GM12878 (cell line): Measurements from ENCODE around the gene CCDC187. TPM values are rescaled to one million over a fixed set of nuclear protein-coding genes. Genes with fewer than 3 reads are reported as not detected.

ENCODE experiments used
- ATAC-seq: fragments of 200-7000 bp; cut with Tn5 transposase; 3 replicates; pipeline ENCODE4 v1.9.1; 2020; ENCODE audit warnings: mild to moderate bottlenecking, moderate library complexity
- BruUV-seq: library from RNA; stranded (reverse); fragments of 400-500 nt; replicated peaks from 2 replicates; lab custom pipeline; 2021; lab: Mats Ljungman, UMichigan
- CTCF ChIA-PET: fragments of 300-600 bp; sonication (Branson Sonifier 250); formaldehyde crosslinking; extraction: SDS; loops from one replicate; lab custom pipeline; 2021; ENCODE audit warnings: inconsistent platforms; lab: Yijun Ruan, JAX
- POLR2A ChIA-PET: fragments of 350-600 bp; formaldehyde crosslinking; extraction: SDS; loops from one replicate; lab custom pipeline; 2021; ENCODE audit warnings: inconsistent platforms; lab: Charles Lee
- RAD21 ChIA-PET: fragments of 300-600 bp; sonication (Branson Sonifier 250); formaldehyde crosslinking; loops from one replicate; lab custom pipeline; 2023; ENCODE audit warnings: antibody characterized with exemption; ENCODE audit not compliant: unreplicated experiment; lab: Charles Lee
- SMC1A ChIA-PET: fragments of 300-600 bp; sonication (Branson Sonifier 250); formaldehyde crosslinking; loops from one replicate; lab custom pipeline; 2023; ENCODE audit not compliant: unreplicated experiment, uncharacterized antibody; lab: Charles Lee
- DNase-seq: peaks from one replicate; pipeline ENCODE4 v3.0.0-alpha.2; 2011; ENCODE audit warnings: low read depth, low spot score
- FAIRE-seq: peaks from 3 replicates; lab custom pipeline; 2011; peaks lifted over from hg19 to GRCh38; lab: Jason Lieb, UNC
- H2AFZ ChIP-seq: 2 replicates; pipeline ENCODE4 v1.6.0; 2011; ENCODE audit warnings: low read depth, low read length, control low read depth; ENCODE audit not compliant: control insufficient read depth
- H3K27ac ChIP-seq: 2 replicates; pipeline ENCODE4 v1.5.1; 2011; ENCODE audit warnings: control low read depth; ENCODE audit not compliant: control insufficient read depth, insufficient read depth
- H3K27me3 ChIP-seq, 2 experiments: replicated peaks in 1 of 2; 2 replicates each; pipeline versions ENCODE4 v1.6.0 to v1.6.1; 2011; ENCODE audit warnings: low read length in 1 of 2; ENCODE audit not compliant: control insufficient read depth in 2 of 2, insufficient read depth in 2 of 2
- H3K36me3 ChIP-seq, 2 experiments: 2 replicates each; pipeline ENCODE4 v1.5.1; 2011; ENCODE audit warnings: low read length in 1 of 2; ENCODE audit not compliant: control insufficient read depth in 2 of 2, insufficient read depth in 2 of 2
- H3K4me1 ChIP-seq: 2 replicates; pipeline ENCODE4 v1.6.1; 2011; ENCODE audit warnings: mild to moderate bottlenecking, low read length, moderate library complexity, mixed read lengths; ENCODE audit not compliant: control insufficient read depth, insufficient read depth
- H3K4me2 ChIP-seq: 2 replicates; pipeline ENCODE4 v1.6.0; 2011; ENCODE audit warnings: control low read depth; ENCODE audit not compliant: control insufficient read depth, insufficient read depth
- H3K4me3 ChIP-seq: fragments of 200-600 bp; sonication (generic); 2 replicates; pipeline ENCODE4 v1.5.1; 2016
- H3K79me2 ChIP-seq: 2 replicates; pipeline ENCODE4 v1.6.0; 2011; ENCODE audit warnings: low read length; ENCODE audit not compliant: control insufficient read depth, insufficient read depth
- H3K9ac ChIP-seq: 2 replicates; pipeline ENCODE4 v1.8.0; 2011; ENCODE audit warnings: low read length, control low read depth, mixed read lengths; ENCODE audit not compliant: control insufficient read depth, insufficient read depth
- H3K9me3 ChIP-seq: replicated peaks from 3 replicates; pipeline ENCODE4 v1.5.1; 2011; ENCODE audit warnings: mild to moderate bottlenecking, low read length; ENCODE audit not compliant: control insufficient read depth, insufficient read depth
- H4K20me1 ChIP-seq: 2 replicates; pipeline ENCODE4 v1.6.0; 2011; ENCODE audit not compliant: control insufficient read depth, insufficient read depth
- ASH2L ChIP-seq: fragments of 300-600, 200-600 bp; sonication (generic); IDR thresholded peaks from 2 replicates; pipeline ENCODE4 v1.6.1; 2017; ENCODE audit warnings: low read depth, mild to moderate bottlenecking, borderline replicate concordance
- BCL11A ChIP-seq: IDR thresholded peaks from 2 replicates; pipeline ENCODE4 v1.6.1; 2011; ENCODE audit warnings: low read depth, low read length
- CBX5 ChIP-seq: sonication (generic); IDR thresholded peaks from 2 replicates; pipeline ENCODE4 v1.6.1; 2016; ENCODE audit warnings: low read depth, moderate library complexity, mild to moderate bottlenecking, inconsistent platforms
- ESRRA ChIP-seq: IDR thresholded peaks from 2 replicates; pipeline ENCODE4 v1.6.1; 2012; ENCODE audit warnings: mild to moderate bottlenecking, low read length, improper control_type of control experiment
- ETV6 ChIP-seq, 2 experiments: fragments of 450-650 bp in 1 of 2; IDR thresholded peaks in 1 of 2; conservative IDR thresholded peaks in 1 of 2; 2 replicates each; pipeline ENCODE4 v1.6.1; 2014; ENCODE audit warnings: antibody characterized with exemption in 1 of 2, borderline replicate concordance in 1 of 2, low read depth in 1 of 2, mild to moderate bottlenecking in 1 of 2, moderate library complexity in 1 of 2
- FOXM1 ChIP-seq: IDR thresholded peaks from 2 replicates; pipeline ENCODE4 v1.6.1; 2012; ENCODE audit warnings: low read depth, mild to moderate bottlenecking, inconsistent platforms, low read length, moderate library complexity
- HDAC2 ChIP-seq: fragments of 200-600 bp; sonication (generic); IDR thresholded peaks from 2 replicates; pipeline ENCODE4 v1.6.1; 2017
- POLR2A ChIP-seq: IDR thresholded peaks from 2 replicates; pipeline ENCODE4 v1.6.1; 2011; ENCODE audit warnings: low read depth, mild to moderate bottlenecking, low read length
- POU2F2 ChIP-seq: IDR thresholded peaks from 3 replicates; pipeline ENCODE4 v1.6.1; 2011; ENCODE audit warnings: low read depth, mild to moderate bottlenecking, low read length, borderline replicate concordance
- RELA ChIP-seq: fragments of 450-650 bp; IDR thresholded peaks from 2 replicates; pipeline ENCODE4 v1.8.0; 2014; ENCODE audit warnings: borderline replicate concordance; ENCODE audit not compliant: partially characterized antibody
- SP1 ChIP-seq: IDR thresholded peaks from one replicate; pipeline ENCODE4 v1.6.1; 2011; ENCODE audit warnings: low read depth, low read length
- STAT3 ChIP-seq: IDR thresholded peaks from 2 replicates; pipeline ENCODE4 v1.6.1; 2011; ENCODE audit warnings: low read depth, low read length, improper control_type of control experiment
- SUZ12 ChIP-seq: fragments of 200-600 bp; sonication (generic); IDR thresholded peaks from one replicate; pipeline ENCODE4 v1.6.1; 2018; ENCODE audit warnings: antibody characterized with exemption, mild to moderate bottlenecking; ENCODE audit not compliant: unreplicated experiment
- WGBS: methylation state at CpG from one replicate; pipeline ENCODE4 v1.1.6; 2016; ENCODE audit warnings: low lambda C conversion rate; ENCODE audit not compliant: insufficient replicate concordance, insufficient coverage; ENCODE audit errors: missing lambda C conversion rate; 5-methylcytosine and 5-hydroxymethylcytosine counted together
- in situ Hi-C: fragments of 300-500 bp; cut with MboI; formaldehyde crosslinking; loops from 9 replicates; pipeline ENCODE4 v1.14.3; 2018; ENCODE audit warnings: mixed read lengths
- intact Hi-C: fragments of 100-400 bp; cut with micrococcal nuclease; formaldehyde crosslinking; loops from one replicate; pipeline ENCODE4 v1.14.2; 2022; ENCODE audit not compliant: unreplicated experiment
- polyA plus RNA-seq, 11 experiments: library from polyadenylated mRNA; depleted of rRNA in 4 of 11; unstranded in 6 of 11; stranded (reverse) in 5 of 11; fragments of >200 nt; fragmentation: Nextera tagmentation in 4 of 11; fragmentation: Illumina TruSeq in 1 of 11; extraction: Ambion mirVana in 4 of 11; extraction: Trizol in 1 of 11; gene quantifications; 1 replicate in 1 of 11; 2 replicates in 10 of 11; pipeline versions ENCODE4 v1.2.1 to v1.2.3, GENCODE V29; 2011 to 2016; ENCODE audit warnings: inconsistent platforms in 2 of 11, missing spikeins in 2 of 11, low read depth in 1 of 11
- total RNA-seq, 4 experiments: library from RNA; depleted of rRNA in 3 of 4; stranded (reverse); fragments of >200 nt in 3 of 4; fragmentation: Illumina TruSeq in 1 of 4; extraction: Trizol in 1 of 4; gene quantifications; 2 replicates each; pipeline versions ENCODE4 v1.2.1 to v1.2.3, GENCODE V29; 2013 to 2021
- TF ChIP-seq, protein P1 (sequence below): fragments of 450-650 bp; IDR thresholded peaks from 2 replicates; pipeline ENCODE4 v1.6.1; 2018; ENCODE audit warnings: mild to moderate bottlenecking, low read depth, moderate library complexity; ENCODE audit not compliant: partially characterized antibody
- TF ChIP-seq, protein P2 (sequence below): IDR thresholded peaks from 2 replicates; pipeline ENCODE4 v1.6.1; 2011; ENCODE audit warnings: borderline replicate concordance, low read depth, mild to moderate bottlenecking, moderate library complexity, low read length; ENCODE audit not compliant: insufficient read depth, poor library complexity, severe bottlenecking
- TF ChIP-seq, protein P3 (sequence below): fragments of 450-650 bp; IDR thresholded peaks from 2 replicates; pipeline ENCODE4 v1.6.1; 2017; ENCODE audit warnings: mild to moderate bottlenecking, low read depth, inconsistent platforms; ENCODE audit not compliant: poor library complexity, severe bottlenecking

Gene CCDC187
- total and polyA plus RNA-seq, 10 of the 15 experiments (the other 5 are each of a cell fraction or from before 2014, with no cell fraction given): 0.04 to 0.23 (median 0.04) TPM; not detected in 7

DNA sequence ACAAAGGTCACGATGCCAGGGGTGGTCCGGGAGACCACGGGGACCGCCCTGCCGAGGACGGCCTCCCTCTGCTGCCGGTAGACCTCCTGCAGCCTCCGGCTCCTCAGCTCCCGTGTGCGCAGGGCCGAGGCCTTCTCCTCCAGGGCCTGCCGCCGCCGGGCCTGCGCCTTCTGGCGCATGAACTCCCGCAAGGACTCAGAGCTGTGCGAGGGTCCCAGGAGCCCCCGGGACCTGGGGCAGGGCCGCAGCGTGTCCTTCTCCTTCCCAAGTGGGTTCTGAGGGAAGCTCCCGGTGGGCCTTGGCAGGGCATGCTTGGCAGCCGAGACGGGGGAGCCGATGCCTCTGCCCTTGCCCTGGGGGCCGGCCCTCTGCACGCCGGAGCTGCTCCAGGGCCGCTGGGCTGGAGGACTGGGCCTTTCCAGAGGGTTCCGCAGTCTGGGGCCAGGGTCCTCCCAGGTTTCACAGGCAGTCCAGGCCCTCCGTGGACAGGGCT, 13.3 kb downstream of the CCDC187 start:
- no peaks in the 10 kb centered on the region for H3K4me1 ChIP-seq
- ChIA-PET POLR2A (no interaction called here), CTCF (interaction anchor here (0.6 to 0.8 kb wide), 2 partner anchors 122 to 201 kb away, joined by 3 read pairs; no protein-coding TSS in a partner anchor), RAD21 (no interaction called here), SMC1A (no interaction called here)
- H3K4me2 ChIP-seq: no peak overlapping the region
- H3K79me2 ChIP-seq: no peaks in the 10 kb centered on the region
- no peak overlapping the region for H3K4me3 ChIP-seq
- no peak overlapping the region for H2AFZ ChIP-seq
- no peaks in the 10 kb centered on the region; the same call in 2 of the 3 replicates for H3K9me3 ChIP-seq
- intact Hi-C loops: no loop called here
- no peaks in the 10 kb centered on the region for H3K36me3 ChIP-seq
- in situ Hi-C loops: no loop called here
- 68% methylated on average over 29 of the region's 31 CpGs for WGBS
- no peak for DNase-seq
- ATAC-seq: no peak
- H3K27ac ChIP-seq: no peak overlapping the region
- BruUV-seq: no TSS peak
- no peaks in the 10 kb centered on the region for H3K27me3 ChIP-seq
- H4K20me1 ChIP-seq: no peaks in the 10 kb centered on the region
- H3K9ac ChIP-seq: no peak overlapping the region
- TF ChIP-seq SUZ12 (no peak), ETV6 (conservative IDR thresholded peaks at IDR 0.05 in 1 of 2, IDR thresholded peaks at IDR 0.05 in 1 of 2; ENCODE audit: borderline replicate concordance in 1 of 2, low read depth in 1 of 2) (no peak), CBX5 (no peak), BCL11A (no peak), STAT3 (no peak), ASH2L (no peak), SP1 (no peak), POLR2A (no peak), POU2F2 (no peak), ESRRA (no peak), HDAC2 (no peak), RELA (no peak), FOXM1 (no peak)
- TF ChIP-seq, protein P1, sequence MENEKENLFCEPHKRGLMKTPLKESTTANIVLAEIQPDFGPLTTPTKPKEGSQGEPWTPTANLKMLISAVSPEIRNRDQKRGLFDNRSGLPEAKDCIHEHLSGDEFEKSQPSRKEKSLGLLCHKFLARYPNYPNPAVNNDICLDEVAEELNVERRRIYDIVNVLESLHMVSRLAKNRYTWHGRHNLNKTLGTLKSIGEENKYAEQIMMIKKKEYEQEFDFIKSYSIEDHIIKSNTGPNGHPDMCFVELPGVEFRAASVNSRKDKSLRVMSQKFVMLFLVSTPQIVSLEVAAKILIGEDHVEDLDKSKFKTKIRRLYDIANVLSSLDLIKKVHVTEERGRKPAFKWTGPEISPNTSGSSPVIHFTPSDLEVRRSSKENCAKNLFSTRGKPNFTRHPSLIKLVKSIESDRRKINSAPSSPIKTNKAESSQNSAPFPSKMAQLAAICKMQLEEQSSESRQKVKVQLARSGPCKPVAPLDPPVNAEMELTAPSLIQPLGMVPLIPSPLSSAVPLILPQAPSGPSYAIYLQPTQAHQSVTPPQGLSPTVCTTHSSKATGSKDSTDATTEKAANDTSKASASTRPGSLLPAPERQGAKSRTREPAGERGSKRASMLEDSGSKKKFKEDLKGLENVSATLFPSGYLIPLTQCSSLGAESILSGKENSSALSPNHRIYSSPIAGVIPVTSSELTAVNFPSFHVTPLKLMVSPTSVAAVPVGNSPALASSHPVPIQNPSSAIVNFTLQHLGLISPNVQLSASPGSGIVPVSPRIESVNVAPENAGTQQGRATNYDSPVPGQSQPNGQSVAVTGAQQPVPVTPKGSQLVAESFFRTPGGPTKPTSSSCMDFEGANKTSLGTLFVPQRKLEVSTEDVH: no peak
- TF ChIP-seq, protein P2, sequence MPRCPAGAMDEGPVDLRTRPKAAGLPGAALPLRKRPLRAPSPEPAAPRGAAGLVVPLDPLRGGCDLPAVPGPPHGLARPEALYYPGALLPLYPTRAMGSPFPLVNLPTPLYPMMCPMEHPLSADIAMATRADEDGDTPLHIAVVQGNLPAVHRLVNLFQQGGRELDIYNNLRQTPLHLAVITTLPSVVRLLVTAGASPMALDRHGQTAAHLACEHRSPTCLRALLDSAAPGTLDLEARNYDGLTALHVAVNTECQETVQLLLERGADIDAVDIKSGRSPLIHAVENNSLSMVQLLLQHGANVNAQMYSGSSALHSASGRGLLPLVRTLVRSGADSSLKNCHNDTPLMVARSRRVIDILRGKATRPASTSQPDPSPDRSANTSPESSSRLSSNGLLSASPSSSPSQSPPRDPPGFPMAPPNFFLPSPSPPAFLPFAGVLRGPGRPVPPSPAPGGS: no peak
- TF ChIP-seq, protein P3, sequence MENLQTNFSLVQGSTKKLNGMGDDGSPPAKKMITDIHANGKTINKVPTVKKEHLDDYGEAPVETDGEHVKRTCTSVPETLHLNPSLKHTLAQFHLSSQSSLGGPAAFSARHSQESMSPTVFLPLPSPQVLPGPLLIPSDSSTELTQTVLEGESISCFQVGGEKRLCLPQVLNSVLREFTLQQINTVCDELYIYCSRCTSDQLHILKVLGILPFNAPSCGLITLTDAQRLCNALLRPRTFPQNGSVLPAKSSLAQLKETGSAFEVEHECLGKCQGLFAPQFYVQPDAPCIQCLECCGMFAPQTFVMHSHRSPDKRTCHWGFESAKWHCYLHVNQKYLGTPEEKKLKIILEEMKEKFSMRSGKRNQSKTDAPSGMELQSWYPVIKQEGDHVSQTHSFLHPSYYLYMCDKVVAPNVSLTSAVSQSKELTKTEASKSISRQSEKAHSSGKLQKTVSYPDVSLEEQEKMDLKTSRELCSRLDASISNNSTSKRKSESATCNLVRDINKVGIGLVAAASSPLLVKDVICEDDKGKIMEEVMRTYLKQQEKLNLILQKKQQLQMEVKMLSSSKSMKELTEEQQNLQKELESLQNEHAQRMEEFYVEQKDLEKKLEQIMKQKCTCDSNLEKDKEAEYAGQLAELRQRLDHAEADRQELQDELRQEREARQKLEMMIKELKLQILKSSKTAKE: no peak
- TF ChIP-seq, all 136 proteins: peak for 0
- no peak for FAIRE-seq
